Measurements from ENCODE around the gene GPC6.

DNA sequence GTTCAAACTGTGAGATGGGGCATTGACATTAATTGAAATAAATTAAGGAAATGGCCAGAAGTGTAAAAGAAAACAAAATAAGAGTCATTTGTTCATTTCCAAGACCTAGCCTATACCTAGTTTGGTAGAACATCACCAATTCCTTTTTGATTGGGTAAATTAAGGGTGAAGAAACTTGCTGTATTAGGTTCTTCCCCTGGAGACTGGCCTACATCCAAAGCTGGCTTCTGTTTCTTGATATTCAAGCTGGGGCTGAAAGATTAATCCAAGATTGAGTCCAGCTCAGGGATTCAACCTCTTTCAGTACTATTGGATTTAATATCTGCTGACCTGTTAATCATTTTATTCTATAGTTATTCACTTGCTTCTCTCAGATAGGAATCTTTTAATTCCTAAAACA, 183.2 kb downstream of the GPC6 start:
- TF ChIP-seq, protein P1, sequence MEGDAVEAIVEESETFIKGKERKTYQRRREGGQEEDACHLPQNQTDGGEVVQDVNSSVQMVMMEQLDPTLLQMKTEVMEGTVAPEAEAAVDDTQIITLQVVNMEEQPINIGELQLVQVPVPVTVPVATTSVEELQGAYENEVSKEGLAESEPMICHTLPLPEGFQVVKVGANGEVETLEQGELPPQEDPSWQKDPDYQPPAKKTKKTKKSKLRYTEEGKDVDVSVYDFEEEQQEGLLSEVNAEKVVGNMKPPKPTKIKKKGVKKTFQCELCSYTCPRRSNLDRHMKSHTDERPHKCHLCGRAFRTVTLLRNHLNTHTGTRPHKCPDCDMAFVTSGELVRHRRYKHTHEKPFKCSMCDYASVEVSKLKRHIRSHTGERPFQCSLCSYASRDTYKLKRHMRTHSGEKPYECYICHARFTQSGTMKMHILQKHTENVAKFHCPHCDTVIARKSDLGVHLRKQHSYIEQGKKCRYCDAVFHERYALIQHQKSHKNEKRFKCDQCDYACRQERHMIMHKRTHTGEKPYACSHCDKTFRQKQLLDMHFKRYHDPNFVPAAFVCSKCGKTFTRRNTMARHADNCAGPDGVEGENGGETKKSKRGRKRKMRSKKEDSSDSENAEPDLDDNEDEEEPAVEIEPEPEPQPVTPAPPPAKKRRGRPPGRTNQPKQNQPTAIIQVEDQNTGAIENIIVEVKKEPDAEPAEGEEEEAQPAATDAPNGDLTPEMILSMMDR (IDR thresholded peaks at IDR 0.05; ENCODE audit: low read depth, low read length), result no peak
- TF ChIP-seq POLR2A (IDR thresholded peaks at IDR 0.05; ENCODE audit: extremely low read depth, insufficient read length), result no peak
- TF ChIP-seq, protein P2, sequence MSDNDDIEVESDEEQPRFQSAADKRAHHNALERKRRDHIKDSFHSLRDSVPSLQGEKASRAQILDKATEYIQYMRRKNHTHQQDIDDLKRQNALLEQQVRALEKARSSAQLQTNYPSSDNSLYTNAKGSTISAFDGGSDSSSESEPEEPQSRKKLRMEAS (IDR thresholded peaks at IDR 0.05; ENCODE audit: low read depth, low read length), result no peak

Data from NB4 (cell line).